Muscle layer of colon (tissue), 2 donors: ENCODE measurements around the gene ATP2C2.

Experiments
- H3K27ac ChIP-seq: one replicate; pipeline ENCODE4 v1.7.0; 2013; ENCODE audit warnings: low read depth, mild to moderate bottlenecking, low read length, moderate library complexity
- H3K27me3 ChIP-seq, 2 donors: one replicate each; pipeline ENCODE4 v1.7.0; 2013; ENCODE audit warnings: low read length in 2 of 2, mild to moderate bottlenecking in 2 of 2; ENCODE audit not compliant: insufficient read depth in 2 of 2, control insufficient read depth in 1 of 2
- H3K36me3 ChIP-seq: one replicate; pipeline ENCODE4 v1.7.0; 2013; ENCODE audit warnings: mild to moderate bottlenecking, low read length; ENCODE audit not compliant: insufficient read depth
- H3K4me1 ChIP-seq: one replicate; pipeline ENCODE4 v1.7.0; 2013; ENCODE audit warnings: mild to moderate bottlenecking, low read length; ENCODE audit not compliant: insufficient read depth
- H3K4me3 ChIP-seq, 2 donors: one replicate each; pipeline ENCODE4 v1.7.0; 2013; ENCODE audit warnings: low read length in 2 of 2, low read depth in 1 of 2, mild to moderate bottlenecking in 1 of 2, moderate library complexity in 1 of 2
- H3K9ac ChIP-seq: one replicate; pipeline ENCODE4 v1.7.0; 2013; ENCODE audit warnings: low read length
- H3K9me3 ChIP-seq: one replicate; pipeline ENCODE4 v1.7.0; 2013; ENCODE audit warnings: mild to moderate bottlenecking, low read length
- donor health status: abdominal sarcoma.
- donor health status: Adenocarcinoma of cecum.

Gene ATP2C2

GRCh38 chr16:84460406-84461028 lies 92.2 kb downstream of the ATP2C2 start:
- Histone ChIP-seq H3K36me3 (peaks cover 4% of the 10 kb centered on the region), H3K4me1 (no peaks in the 10 kb centered on the region), H3K9me3 (no peaks in the 10 kb centered on the region), H3K27ac (no peak overlapping the region), H3K4me3 (no peak overlapping the region), H3K9ac (no peak overlapping the region), H3K27me3 (no peaks in the 10 kb centered on the region)

- Histone ChIP-seq H3K27ac (no peak overlapping the region), H3K4me3 (no peak overlapping the region), H3K4me1 (no peaks in the 10 kb centered on the region), H3K36me3 (peaks cover 4% of the 10 kb centered on the region), H3K27me3 (no peaks in the 10 kb centered on the region), H3K9me3 (no peaks in the 10 kb centered on the region), H3K9ac (no peak overlapping the region)
Observed at GRCh38 chr16:84461029-84461412, 92.7 kb downstream of the ATP2C2 start.

GRCh38 chr16:84461413-84462295 lies 93.3 kb downstream of the ATP2C2 start:
- peaks cover 4% of the 10 kb centered on the region for H3K36me3 ChIP-seq
- no peaks in the 10 kb centered on the region for H3K9me3 ChIP-seq

GRCh38 chr16:84462296-84463210 lies 94.2 kb downstream of the ATP2C2 start:
- Histone ChIP-seq H3K4me3 (no peak overlapping the region), H3K9me3 (no peaks in the 10 kb centered on the region), H3K9ac (no peak overlapping the region), H3K27ac (no peak overlapping the region), H3K27me3 (no peaks in the 10 kb centered on the region), H3K36me3 (peaks cover 10% of the 10 kb centered on the region), H3K4me1 (no peaks in the 10 kb centered on the region)

More at GRCh38 chr16:84461413-84462295, 93.3 kb downstream of the ATP2C2 start:
- no peak overlapping the region for H3K4me3 ChIP-seq
- no peaks in the 10 kb centered on the region for H3K27me3 ChIP-seq
- H3K4me1 ChIP-seq = no peaks in the 10 kb centered on the region
- H3K27ac ChIP-seq = no peak overlapping the region
- H3K9ac ChIP-seq = no peak overlapping the region

GRCh38 chr16:84463221-84463620 lies 94.9 kb downstream of the ATP2C2 start:
- H3K36me3 ChIP-seq = peaks cover 10% of the 10 kb centered on the region
- no peak overlapping the region for H3K9ac ChIP-seq
- no peaks in the 10 kb centered on the region for H3K27me3 ChIP-seq

GRCh38 chr16:84464116-84464515 lies 95.8 kb downstream of the ATP2C2 start:
- Histone ChIP-seq H3K4me3 (no peak overlapping the region), H3K27ac (no peak overlapping the region), H3K4me1 (no peaks in the 10 kb centered on the region), H3K9me3 (no peaks in the 10 kb centered on the region), H3K27me3 (no peaks in the 10 kb centered on the region), H3K36me3 (peaks cover 10% of the 10 kb centered on the region), H3K9ac (no peak overlapping the region)

More at GRCh38 chr16:84463221-84463620, 94.9 kb downstream of the ATP2C2 start:
- Histone ChIP-seq H3K4me3 (no peak overlapping the region), H3K27ac (no peak overlapping the region), H3K4me1 (no peaks in the 10 kb centered on the region), H3K9me3 (no peaks in the 10 kb centered on the region)

GRCh38 chr16:84465154-84465553 lies 96.8 kb downstream of the ATP2C2 start:
- H3K4me1 ChIP-seq = no peaks in the 10 kb centered on the region
- no peaks in the 10 kb centered on the region for H3K9me3 ChIP-seq
- no peaks in the 10 kb centered on the region for H3K27me3 ChIP-seq
- peaks cover 10% of the 10 kb centered on the region for H3K36me3 ChIP-seq
- no peak overlapping the region for H3K27ac ChIP-seq
- H3K9ac ChIP-seq = no peak overlapping the region
- H3K4me3 ChIP-seq = no peak overlapping the region

- Histone ChIP-seq H3K36me3 (peaks cover 10% of the 10 kb centered on the region), H3K9me3 (no peaks in the 10 kb centered on the region), H3K4me3 (no peak overlapping the region), H3K27ac (no peak overlapping the region), H3K27me3 (no peaks in the 10 kb centered on the region), H3K9ac (no peak overlapping the region), H3K4me1 (no peaks in the 10 kb centered on the region)
Observed at GRCh38 chr16:84466692-84467091, 98.4 kb downstream of the ATP2C2 start.

- Histone ChIP-seq H3K27ac (no peak overlapping the region), H3K4me3 (no peak overlapping the region), H3K9ac (no peak overlapping the region), H3K36me3 (peaks cover 10% of the 10 kb centered on the region), H3K4me1 (no peaks in the 10 kb centered on the region), H3K27me3 (no peaks in the 10 kb centered on the region), H3K9me3 (no peaks in the 10 kb centered on the region)
Observed at GRCh38 chr16:84467256-84467655, 98.9 kb downstream of the ATP2C2 start.

GRCh38 chr16:84467709-84468108 lies 99.4 kb downstream of the ATP2C2 start:
- Histone ChIP-seq H3K9me3 (no peaks in the 10 kb centered on the region), H3K27ac (no peak overlapping the region), H3K36me3 (peaks cover 10% of the 10 kb centered on the region), H3K4me1 (no peaks in the 10 kb centered on the region), H3K9ac (no peak overlapping the region), H3K27me3 (no peaks in the 10 kb centered on the region), H3K4me3 (no peak overlapping the region)

GRCh38 chr16:84471316-84471715 lies 103.0 kb downstream of the ATP2C2 start:
- Histone ChIP-seq H3K36me3 (peaks cover 6% of the 10 kb centered on the region), H3K27me3 (no peaks in the 10 kb centered on the region), H3K9ac (no peak overlapping the region), H3K4me1 (no peaks in the 10 kb centered on the region), H3K9me3 (no peaks in the 10 kb centered on the region), H3K27ac (no peak overlapping the region), H3K4me3 (no peak overlapping the region)
